ENCODE data around the gene LNP1.

The LNP1 gene

DNA sequence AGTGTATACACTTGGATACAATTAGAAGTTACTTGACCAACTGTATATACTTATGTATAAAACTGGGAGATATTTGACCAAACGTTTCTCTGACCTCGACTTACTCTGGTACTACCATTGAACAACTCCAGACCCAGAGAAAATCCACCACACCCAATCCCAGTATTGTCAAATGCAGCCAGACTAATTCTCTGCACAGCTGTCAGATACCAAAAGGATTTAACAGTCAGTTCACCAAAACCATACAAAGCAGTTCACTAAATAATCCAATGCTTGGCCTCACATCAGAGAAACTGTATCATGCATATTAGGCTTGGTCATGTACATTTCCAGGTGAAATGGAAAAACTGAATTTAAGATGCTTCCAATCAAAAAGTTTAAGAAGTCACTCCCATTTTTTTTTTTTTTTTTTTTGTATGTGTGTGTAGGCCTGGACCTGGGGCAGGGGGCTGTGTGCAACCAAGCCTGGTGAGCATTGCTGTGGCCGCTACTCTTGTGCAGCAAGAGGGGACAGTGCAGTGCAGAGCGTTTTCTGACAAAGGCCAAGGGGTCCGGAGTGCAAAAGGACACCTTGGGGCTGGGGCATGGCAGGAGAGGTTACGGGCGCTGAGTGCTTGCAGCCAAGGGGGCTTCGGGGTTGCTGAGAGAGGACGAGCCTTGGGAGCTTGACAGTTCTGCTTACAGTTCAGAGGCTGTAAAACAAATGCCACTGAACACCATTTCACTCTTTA, 1.8 kb upstream of the LNP1 start:
- no peak for DNase-seq (ENCODE audit: low read depth)

DNA sequence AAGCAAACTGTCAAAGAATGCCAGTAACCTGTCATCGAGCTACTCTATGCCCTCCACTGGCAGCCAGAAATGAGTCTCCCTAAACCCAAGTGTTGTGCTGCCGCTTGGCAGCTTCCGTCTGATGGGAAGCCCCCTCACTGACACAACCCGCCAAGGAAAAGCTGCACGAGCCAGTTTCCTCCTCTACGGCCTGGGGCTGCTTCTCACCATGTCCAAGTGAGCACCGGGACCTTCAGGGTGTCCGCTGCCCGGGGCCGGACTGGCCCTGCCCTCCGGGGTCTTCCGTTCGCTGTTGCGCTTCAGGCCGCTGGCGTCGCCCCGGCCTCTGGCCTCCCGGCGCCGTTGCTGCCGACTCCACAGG, 940 bp upstream of the LNP1 start:
- DNase-seq (ENCODE audit: low read depth), result peak; percentile 5

DNA sequence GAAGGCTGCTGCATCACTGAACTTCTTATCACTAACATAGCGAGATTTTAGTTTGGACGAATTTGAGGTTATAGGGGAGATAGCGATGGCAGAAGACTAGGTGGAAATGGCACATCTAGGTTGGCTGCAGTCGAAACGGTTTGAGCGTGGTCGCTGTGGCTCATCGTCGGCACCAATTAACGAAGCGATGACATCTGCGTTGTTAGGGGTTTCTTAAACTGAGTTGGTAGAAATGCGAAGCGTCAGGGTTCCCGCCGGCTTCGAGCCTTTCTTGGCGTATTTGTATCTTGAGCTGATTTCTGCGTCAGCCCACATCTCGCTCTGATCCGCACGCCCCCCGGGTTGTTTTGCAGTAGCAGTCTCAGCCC, 319 bp downstream of the LNP1 start:
- peak; percentile 12 for DNase-seq (ENCODE audit: low read depth)

DNA sequence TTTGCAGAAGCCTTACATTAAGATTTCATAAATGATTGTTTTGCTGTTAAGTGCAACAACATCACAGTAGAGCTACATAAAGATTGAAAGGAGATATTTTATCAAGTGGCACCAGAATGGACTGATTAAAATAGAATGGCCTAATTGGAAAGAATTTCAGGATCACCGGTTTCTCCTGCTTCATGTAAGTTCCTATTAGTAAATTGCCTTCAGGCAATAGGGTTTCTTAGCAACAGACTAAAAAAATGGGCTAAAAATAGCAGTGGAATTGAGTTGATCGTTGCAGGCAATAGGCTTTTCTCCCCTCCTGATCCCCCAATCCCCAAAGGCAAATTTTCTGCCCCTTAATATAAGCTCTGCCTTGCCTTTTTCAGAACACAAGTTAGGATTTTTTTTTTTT, 917 bp downstream of the LNP1 start:
- no peak for DNase-seq (ENCODE audit: low read depth)

DNA sequence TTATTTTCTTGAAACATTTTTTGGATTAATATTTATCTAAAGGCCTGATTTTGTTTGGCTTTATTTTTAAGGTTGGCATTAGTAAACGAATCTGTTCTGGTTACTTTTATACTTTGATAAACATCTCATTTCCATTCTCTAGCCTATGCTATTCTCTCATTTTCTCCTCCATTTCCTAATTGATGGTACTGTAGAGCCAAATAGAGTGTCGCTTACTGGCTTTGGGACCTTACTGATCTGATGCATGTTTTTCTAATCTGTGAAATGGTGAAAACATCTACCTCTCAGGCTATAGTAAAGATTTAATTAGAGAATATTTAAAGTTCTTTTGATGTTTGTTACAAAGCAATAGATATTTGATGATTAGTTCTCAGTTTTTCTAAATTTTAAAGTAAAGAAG, 1.6 kb downstream of the LNP1 start:
- DNase-seq (ENCODE audit: low read depth), result no peak

DNA sequence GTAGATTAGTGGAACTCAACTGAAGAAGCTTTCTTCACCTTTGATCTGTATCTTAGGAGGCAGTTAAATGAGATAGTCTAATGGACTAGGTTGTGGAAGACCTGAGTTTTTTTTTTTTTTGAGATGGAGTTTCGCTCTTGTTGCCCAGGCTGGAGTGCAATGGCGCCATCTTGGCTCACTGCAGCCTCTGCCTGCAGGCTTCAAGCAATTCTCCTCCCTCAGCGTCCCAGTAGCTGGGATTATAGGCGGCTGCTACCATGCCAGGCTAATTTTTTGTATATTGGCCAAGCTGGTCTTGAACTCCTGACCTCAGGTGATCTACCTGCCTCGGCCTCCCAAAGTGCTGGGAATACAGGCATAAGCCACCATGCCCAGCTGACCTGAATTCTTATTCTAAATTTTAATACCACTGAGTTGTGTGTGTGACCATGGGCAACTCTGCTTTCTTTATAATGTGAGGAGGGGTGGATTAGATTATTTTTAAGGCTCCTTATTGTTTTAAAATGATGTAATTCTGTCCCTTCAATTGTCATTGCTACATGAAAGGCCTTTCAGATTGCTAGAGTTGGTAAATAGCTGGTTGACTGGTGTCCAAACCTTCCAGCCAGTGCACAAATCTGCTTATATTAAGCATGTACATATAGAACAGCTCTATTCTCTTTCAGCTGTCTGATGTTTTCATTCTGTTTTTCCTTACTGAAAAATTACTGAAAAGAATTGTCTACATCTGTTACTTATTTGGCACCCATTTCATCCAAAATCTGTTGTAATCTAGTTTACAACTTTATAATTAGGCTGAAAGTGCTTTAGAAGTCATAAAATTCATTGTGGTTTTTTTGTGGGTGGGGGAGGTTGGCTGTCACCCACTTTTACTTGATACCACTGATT, 2.3 kb downstream of the LNP1 start:
- no peak for DNase-seq (ENCODE audit: low read depth)

DNA sequence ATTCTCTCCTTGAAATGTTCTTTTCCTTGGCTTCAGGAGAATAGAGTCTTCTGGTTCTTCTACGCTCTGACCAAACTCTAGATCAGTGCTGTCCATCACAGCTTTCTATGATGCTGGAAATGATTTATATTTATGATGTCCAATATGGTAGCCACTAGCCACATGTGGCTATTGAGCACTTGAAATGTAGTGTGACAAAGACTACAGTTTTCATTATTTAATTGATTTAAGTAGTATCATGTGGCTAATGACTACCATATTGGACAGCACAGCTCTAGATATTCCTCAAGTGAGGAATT, 2.9 kb downstream of the LNP1 start:
- DNase-seq (ENCODE audit: low read depth), result no peak

DNA sequence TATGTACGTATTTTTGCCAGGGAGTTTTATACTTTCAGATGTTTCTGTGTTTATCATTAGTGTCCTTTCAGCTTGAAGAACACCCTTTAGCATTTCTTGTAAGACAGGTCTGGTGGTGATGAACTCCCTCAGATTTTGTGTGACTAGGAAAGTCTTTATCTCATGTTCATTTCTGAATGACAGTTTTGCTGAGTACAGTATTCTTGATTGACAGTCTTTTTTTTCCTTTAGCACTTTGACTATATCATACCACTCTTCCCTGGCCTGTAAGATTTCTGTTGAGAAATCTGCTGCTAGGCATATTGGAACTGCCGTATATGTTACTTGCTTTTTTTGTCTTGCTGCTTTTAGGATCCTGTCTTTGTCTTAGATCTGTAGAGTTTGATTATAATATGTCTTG, 5.8 kb downstream of the LNP1 start:
- DNase-seq (ENCODE audit: low read depth), result no peak

DNA sequence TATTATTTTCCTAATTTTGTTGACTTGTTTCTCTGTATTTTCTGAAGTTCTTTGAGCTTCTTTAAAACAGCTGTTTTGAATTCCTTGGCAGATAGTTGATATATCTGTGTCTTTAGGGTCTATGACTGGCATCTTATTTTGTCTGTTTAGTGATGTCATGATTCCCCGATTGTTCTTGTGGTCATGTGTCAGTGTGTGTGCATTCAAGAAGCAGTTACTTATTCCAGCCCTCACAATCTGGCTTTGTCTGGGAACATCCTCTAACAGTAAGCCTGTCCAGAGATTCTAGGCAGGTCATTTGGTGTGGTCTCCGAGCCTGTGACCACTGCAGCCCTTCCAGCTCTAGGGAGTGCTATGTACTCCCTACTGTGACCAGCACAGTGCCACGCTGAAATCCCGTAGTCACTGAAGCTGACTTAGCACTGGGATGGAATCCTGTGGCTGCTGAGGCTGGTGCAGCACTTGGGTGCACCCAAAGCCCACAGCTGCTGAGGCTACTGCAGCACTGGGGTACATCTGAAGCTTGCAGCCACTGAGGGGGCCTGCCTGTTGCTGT, 6.7 kb downstream of the LNP1 start:
- DNase-seq (ENCODE audit: low read depth), result no peak

DNA sequence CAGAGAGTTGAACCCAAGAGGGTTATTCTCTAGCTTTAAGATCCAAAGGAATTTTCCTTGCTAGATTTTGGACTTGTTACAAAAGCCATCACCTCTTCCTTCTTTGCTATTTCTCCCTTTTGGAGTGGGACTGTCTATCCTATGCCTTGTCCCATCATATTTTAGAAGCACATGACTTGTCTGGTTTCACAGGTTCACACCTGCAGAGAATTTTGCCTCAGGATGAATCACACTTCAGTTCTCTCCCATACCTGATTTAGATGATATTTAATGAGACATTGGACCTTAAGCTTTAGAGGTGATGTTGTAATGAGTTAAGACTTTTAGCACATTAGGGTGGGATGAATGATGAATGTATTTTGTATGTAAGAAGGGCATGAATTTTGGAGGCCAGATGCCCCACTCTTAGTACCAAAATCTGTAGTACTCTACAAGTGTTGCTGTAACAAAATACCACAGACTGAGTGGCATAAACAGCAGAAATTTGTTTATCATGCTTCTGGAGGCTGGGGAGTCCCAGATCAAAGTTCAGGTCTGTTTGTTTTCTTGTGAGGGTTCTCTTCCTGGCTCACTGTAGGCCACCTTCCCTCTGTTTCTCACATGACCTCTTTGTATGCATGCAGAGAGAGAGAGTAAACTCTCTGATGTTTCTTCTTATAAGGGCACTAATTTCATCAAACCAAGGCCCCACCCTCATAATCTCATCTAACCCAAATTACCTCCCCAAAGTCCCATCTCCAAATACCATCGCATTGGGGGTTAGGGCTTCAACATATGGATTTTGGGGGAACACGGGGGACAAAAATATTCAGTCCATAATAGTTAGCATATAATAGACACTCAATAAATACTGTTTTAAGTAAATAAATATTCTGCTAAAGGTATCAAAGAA, 10.0 kb downstream of the LNP1 start:
- DNase-seq (ENCODE audit: low read depth), result no peak

DNA sequence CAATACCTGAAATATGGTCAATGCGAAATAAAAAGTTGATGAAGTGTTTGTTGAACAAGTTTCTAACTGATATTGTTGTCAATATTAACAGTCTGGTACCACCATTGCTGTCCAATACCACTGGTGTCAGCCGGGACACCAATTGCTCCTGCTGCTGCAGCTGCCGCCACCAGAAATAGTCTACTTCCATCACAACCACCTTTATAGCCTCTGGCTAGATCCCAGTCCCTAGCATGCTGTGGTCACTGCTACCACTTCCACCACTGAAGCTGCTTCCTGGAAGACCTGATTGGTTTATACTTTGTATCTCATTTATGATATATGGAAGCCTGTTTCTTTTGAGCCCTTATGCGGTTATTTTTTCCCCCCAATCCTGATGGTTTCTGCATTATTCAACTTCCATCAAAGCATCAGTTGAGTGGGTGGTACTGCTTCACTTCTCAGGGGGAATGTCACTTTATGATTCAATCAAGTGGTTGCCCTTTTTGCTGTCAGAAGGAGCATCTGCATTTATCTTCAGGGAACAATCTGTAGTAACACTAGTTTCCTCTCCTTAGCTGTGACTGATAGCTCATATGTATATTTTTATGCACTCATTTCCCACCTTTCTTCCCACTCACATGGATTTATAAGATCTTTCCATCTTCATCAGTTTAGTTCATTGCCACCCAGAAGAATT, 11.7 kb downstream of the LNP1 start:
- no peak for DNase-seq (ENCODE audit: low read depth)

DNA sequence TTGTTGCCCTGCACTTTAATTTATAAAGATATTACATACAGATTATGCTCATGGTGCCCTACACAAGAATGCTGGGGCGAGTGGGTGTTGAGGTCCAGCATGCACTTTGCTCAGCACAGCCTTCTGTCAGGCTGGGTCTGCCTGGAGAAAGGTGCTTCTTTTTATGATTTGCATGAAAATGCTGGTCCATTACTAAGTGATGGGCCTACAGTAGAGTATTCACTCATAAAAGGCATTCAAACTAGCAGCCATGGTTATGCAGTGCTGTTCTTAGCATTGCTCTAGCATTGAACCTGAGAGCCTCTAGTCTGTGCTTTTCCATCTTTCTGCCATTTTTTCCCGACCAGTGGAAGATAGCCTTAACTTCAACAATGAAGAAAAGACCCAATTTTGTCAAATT, 12.3 kb downstream of the LNP1 start:
- no peak for DNase-seq (ENCODE audit: low read depth)

DNA sequence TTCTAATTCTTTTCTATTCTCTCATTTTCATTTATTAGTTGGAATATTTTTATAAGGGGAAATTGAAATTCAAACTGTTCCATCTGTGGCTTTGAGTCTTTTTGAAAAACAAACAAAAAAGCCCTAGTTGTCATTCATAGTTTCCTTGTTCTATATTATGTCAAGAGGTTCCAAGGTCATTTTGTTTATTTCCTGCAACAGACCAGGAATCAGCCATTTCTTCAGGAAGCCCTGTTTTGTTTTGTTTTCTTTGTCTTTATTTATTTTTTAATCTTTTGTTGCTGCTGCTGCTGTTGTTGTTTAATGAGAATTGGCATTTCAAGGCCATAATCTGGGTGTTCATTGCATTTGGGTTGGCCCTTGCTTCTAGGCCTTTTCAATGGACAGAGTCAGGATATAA, 14.8 kb downstream of the LNP1 start:
- no peak for DNase-seq (ENCODE audit: low read depth)

DNA sequence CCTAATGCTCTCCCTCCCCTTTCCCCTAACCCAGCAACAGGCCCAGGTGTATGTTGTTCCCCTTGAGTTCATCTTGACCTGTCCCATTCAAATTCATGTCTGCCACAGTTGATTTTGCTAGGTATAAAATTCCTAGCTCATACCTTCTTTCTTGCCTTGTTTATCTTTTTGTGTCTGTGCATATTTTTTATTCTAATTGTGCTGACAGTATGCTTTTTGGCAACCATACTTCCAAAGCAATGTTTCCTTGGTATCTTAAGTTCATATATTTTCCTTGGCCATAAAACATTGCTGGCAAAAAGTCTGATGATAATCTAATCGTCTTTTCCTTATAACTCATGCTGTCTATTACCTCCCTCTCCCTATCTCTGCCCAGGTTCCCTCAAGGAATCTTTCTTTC, 15.5 kb downstream of the LNP1 start:
- no peak for DNase-seq (ENCODE audit: low read depth)

DNA sequence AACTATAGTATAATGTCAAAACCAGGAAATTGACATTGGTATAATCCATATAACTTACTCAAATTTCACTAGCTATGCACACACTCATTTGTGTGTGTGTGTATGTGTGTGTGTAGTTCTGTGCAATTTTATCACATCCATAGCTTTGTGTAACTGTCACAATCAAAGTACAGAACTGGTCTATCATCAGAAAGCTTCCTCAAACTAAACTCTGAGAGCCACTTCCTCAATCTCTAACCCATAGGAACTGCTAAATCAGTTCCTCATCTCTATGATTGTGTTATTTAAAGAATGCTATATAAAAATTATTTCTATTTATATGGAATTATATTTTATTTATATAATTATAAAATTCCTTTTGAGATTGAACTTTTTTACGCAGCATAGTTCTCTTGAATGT, 18.1 kb downstream of the LNP1 start:
- no peak for DNase-seq (ENCODE audit: low read depth)

DNA sequence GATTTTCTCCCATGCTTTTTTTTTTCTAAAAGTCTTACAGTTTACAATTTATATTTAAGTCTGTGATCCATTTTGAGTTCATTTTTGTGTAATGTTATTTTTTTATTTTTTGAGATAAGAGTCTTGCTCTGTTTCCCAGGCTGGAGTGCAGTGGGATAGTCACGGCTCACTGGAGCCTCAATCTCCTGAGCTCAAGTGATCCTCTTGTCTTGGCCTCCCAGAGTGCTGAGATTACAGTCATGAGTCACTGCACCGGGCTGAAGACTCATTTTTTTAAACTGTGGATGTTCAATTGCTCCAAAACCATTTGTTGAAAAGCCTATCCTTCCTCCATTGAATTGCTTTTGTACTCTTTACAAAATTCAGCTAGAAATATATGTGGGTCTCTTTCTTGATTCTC, 19.5 kb downstream of the LNP1 start:
- no peak for DNase-seq (ENCODE audit: low read depth)

DNA sequence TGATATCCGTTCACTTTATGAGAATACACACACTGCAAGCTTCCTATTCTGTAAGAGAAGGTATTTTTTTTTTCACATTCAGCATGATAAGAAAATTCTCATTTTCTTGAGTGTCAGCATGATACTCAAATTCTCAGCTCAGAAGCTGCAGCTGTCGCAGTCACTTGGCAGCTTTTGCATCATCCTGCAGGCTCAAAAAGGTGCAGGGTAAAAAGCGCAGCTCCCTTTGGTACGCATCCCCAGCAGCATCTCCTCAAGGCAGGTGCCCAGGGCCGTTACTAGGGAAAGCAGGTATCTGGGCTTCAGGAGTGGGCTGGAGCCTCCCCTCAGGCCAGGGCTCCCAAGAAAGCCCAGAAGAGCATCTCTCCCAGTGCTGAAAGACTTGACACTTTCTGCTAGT, 22.3 kb downstream of the LNP1 start:
- no peak for DNase-seq (ENCODE audit: low read depth)

DNA sequence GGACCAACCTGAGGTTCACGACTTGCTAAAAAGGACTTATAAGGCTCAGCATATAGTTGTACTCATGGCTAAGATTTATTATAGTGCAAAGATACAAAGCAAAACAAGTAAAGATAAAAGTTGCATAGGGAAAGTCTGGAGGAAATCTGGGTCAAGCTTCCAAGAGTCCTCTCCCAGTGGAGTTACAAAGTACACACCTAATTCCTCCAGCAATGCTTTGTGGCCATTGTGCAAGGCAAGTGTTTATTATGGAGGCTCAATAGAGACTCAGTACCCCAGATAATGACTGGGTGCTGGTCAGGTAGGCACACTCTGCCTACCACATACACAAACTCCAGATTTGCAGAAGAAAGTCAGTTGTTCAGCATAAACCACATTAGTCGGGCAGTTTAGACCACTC, 22.9 kb downstream of the LNP1 start:
- no peak for DNase-seq (ENCODE audit: low read depth)

DNA sequence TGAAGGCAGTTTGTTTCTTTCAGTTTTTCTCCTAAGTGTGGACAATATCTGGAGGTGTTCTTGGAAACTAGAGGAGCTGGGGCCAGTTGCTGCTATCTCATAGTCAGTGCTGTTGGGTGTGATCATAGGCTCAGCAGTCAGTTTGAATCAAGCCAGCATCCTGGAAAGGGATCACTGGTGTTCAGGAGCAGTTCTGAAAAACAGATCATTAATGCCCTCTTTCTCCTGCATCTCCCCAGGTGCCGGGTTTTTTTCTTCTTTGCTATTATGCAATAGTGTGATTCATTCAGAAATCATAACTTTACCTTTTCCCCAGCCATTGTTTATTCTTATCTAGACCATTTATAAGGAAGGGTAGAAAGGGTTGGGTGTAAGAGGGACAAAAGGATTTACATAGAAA, 24.0 kb downstream of the LNP1 start:
- DNase-seq (ENCODE audit: low read depth), result no peak

DNA sequence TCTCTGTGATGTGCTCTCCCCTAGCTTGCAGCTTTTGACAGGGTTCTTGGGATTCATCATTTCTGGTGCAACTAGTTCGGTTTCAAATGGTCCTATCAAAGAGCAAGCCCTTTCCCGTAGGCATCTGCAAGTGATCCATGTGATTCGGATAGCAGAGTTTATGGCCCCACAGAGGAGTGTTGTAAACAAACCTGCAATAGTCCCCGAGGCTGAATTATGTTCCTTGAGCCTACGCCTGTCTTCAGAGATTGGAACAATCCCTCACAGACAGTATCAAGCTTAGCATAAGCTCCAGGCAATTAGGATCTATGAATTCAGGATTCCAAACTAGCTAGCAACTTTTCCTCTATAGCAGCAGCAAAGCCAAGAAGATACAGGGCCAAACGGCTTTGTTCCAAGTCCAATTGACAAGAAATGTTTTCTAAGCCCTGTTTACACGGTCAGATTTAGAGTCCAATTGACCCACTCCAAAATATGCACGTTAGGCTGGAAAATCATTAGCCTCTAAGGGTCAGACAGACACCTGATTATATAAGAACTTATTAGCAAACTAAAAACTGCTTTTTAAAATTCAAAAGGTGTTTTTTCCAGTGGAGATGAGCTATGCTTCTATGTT, 24.8 kb downstream of the LNP1 start:
- no peak for DNase-seq (ENCODE audit: low read depth)

DNA sequence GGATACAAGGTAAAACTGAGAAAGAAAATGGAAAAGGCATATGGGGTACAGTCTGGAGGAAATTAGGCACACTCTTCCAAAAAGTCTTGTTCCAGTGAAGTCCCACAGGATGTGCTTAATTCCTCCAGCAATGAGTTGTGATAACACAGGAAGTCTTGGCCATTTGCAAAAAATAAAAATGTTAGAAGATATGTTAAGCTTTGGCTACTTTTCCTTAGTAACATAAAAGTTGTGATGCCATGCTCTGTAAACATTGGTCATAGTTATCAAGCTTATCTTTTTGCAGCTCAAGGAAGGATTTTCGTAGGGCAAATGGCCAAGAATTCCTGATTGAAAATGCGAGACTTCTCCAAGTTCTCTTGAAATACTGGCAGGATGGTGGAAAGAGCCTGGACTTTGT, 26.4 kb downstream of the LNP1 start:
- DNase-seq (ENCODE audit: low read depth), result no peak
